ENCODE results near the gene RHO.
"Not testable (repeated sequence)": the region's sequence is repeated elsewhere in the genome, so short reads cannot be mapped to it uniquely, and the experiment has no call there.

RHO gene

DNA sequence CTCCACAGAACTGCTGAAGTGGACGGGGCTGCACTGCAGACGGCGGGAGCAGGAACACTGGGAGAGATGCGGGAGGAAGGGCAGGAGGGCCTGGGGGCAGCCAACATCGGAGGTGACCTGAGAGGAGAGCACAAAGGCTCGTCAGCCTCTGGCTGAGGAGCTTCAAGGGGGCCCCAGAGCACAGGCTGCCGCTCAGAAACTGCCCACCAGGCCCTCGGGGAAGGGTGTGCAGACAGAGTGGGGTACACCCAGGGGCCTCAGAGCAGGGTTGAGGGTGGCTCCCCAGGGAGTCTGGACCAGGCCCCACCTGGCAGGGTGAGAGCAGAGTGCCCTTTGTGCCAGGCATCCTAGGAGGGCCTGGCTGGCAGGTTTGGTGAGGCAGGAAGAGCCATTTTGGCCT lies 14.7 kb upstream of the RHO start:
- no peak for DNase-seq (ENCODE audit: low read depth)
- no peak overlapping the region for H3K4me3 ChIP-seq (replicated peaks; ENCODE audit: low read depth, low read length)
- TF ChIP-seq, protein P1, sequence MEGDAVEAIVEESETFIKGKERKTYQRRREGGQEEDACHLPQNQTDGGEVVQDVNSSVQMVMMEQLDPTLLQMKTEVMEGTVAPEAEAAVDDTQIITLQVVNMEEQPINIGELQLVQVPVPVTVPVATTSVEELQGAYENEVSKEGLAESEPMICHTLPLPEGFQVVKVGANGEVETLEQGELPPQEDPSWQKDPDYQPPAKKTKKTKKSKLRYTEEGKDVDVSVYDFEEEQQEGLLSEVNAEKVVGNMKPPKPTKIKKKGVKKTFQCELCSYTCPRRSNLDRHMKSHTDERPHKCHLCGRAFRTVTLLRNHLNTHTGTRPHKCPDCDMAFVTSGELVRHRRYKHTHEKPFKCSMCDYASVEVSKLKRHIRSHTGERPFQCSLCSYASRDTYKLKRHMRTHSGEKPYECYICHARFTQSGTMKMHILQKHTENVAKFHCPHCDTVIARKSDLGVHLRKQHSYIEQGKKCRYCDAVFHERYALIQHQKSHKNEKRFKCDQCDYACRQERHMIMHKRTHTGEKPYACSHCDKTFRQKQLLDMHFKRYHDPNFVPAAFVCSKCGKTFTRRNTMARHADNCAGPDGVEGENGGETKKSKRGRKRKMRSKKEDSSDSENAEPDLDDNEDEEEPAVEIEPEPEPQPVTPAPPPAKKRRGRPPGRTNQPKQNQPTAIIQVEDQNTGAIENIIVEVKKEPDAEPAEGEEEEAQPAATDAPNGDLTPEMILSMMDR (IDR thresholded peaks at IDR 0.05; ENCODE audit: low read length, missing control alignments) = no peak

GRCh38 chr3:129514110-129514509 lies 14.3 kb upstream of the RHO start:
- no peak for DNase-seq (ENCODE audit: low read depth)
- TF ChIP-seq, protein P1 (IDR thresholded peaks at IDR 0.05; ENCODE audit: low read length, missing control alignments) = no peak
- no peak overlapping the region for H3K4me3 ChIP-seq (replicated peaks; ENCODE audit: low read depth, low read length)

- no peak for DNase-seq (ENCODE audit: low read depth)
- TF ChIP-seq, protein P1 (IDR thresholded peaks at IDR 0.05; ENCODE audit: low read length, missing control alignments) = no peak
- no peak overlapping the region for H3K4me3 ChIP-seq (replicated peaks; ENCODE audit: low read depth, low read length)
Observed at GRCh38 chr3:129514563-129514962, 13.9 kb upstream of the RHO start.

- not testable (repeated sequence) for H3K4me3 ChIP-seq (replicated peaks; ENCODE audit: low read depth, low read length); DNase-seq (ENCODE audit: low read depth)
Observed at GRCh38 chr3:129515108-129515820, 13.2 kb upstream of the RHO start.

DNA sequence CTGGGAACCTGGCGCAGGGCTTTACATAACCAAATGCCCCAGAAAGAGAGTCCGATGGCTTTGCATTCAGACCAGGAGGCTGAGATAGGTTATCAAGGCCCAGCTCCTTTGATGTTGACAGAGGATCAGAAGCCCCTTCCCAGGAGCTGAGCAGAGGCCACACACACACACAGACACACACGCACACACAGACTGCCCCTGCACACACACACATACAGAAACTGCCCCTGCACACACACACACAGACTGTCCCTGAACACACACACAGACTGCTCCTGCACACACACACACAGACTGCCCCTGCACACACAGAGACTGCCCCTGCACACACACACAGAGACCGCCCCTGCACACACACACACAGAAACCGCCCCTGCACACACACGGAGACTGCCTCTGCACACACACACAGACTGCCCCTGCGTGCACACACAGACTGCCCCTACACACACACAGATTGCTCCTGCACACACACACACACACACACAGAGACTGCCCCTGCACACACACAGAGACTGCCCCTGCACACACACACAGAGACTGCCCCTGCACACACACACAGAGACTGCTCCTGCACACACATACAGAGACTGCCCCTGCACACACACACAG lies 12.5 kb upstream of the RHO start:
- DNase-seq (ENCODE audit: low read depth); H3K4me3 ChIP-seq (replicated peaks; ENCODE audit: low read depth, low read length): not testable (repeated sequence)

GRCh38 chr3:129517516-129517915 lies 10.9 kb upstream of the RHO start:
- TF ChIP-seq, protein P1 (IDR thresholded peaks at IDR 0.05; ENCODE audit: low read length, missing control alignments) = no peak
- DNase-seq (ENCODE audit: low read depth) = no peak
- no peak overlapping the region for H3K4me3 ChIP-seq (replicated peaks; ENCODE audit: low read depth, low read length)

DNA sequence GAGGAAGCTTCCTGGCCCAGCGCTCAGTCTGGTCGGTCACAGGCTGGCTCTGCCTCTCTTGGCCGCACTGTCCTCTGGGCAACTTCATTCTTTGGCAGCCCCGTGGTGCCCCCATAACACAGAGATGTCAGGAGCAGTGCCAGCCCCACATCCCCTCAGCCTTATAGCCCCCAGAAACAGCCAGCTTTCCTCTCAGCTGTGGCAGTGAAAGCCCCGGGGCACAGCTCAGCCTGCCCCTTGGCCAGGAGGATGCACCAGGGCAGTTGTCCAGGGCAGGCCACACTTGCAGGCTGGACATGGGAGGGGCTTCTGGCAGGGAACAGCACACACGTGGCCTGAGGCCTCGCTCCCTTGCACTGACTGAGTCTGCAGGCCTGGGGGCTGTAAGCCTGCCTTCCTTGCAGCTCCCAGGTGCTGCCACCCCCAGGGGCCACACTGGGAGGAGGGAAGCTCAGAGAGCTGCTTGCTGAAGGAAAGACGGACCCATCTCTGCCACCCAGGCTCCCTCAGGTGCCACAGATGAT lies 10.3 kb upstream of the RHO start:
- DNase-seq (ENCODE audit: low read depth) = no peak
- TF ChIP-seq, protein P1 (IDR thresholded peaks at IDR 0.05; ENCODE audit: low read length, missing control alignments) = no peak
- H3K4me3 ChIP-seq (replicated peaks; ENCODE audit: low read depth, low read length) = no peak overlapping the region

DNA sequence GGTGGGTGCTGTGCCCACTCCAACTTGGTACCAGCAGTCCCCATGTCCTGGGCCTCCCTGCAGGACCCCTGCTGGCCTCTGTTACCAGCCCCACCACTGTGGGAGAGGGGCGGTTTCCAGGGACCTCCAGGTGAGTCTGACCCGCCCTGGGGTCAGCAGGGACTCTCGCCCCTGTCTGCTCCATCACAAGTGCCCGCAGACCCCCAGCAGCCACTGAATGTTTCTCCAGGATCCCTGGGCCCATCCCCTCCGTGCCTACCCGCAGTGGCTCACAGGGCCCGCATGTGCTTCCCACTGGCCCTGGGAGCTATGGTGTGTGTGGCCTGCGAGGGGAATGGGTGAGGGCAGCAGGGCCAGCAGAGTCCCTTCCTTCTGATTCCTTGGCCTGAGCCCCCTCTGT lies 9.9 kb upstream of the RHO start:
- DNase-seq (ENCODE audit: low read depth) = no peak
- no peak overlapping the region for H3K4me3 ChIP-seq (replicated peaks; ENCODE audit: low read depth, low read length)
- TF ChIP-seq, protein P1 (IDR thresholded peaks at IDR 0.05; ENCODE audit: low read length, missing control alignments) = no peak

All from fibroblast of pulmonary artery (primary cell).